ENCODE results near the gene KIAA2012.

The KIAA2012 gene

DNA sequence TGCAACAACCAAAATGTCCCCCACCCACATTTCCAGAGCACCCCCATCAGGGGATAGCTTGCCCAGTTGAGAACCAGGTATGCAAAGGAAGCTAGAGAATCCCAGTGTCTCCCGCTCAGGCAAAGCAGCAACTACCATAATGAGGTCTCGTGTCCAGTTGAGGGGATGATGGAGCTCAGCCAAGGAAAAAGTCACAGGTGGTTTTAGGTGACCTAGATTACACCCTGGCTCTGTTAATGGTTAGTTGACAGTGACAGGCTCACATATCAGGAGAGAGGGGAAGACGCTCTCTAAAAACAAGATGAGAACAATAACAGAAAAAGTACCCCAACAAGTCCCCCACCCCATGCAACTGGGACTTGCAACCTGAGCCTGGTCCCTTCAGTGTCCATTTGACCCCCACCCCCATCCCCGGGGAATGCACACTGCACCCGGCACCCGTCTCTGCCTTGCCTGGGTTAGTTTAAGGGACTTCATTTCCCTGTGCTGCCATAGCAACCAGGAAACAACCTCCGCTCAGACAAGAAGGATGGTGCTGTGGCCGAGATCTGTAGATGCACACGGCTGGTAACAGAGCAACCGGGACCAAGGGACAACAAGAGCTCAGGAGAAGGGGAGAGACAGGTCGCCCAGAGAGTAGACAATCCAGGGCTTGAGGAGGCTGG is at the start of gene KIAA2012:
KIAA2012 (plus strand) TSS at position 519 of the 665 bp plus-strand sequence. CDS start 373 bp downstream, outside the sequence.
- DNase-seq: peak in 17 of 58 donors; percentile 3 to 50 (median 11)

DNA sequence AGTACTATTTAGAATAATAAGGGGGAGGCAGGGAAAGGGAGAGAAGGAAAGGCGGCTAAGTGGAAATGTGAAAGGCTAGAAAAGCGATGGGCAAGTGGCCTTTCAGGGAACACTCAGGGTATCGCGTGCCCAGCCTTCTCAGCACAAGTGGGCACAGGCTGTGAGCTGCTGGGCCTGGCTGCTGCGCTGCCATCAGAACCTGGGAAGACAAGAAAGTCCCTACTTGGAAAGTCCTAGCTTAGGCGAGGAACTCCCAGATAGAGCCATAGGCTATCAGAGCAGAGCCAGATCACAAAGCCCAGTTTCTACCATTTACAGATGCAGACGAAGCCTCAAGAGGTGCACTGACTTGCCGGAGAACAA is 49.2 kb upstream of the KIAA2012 start:
- DNase-seq: no peak

GRCh38 chr2:202024871-202025270 is 48.2 kb upstream of the KIAA2012 start:
- no peak for DNase-seq

DNA sequence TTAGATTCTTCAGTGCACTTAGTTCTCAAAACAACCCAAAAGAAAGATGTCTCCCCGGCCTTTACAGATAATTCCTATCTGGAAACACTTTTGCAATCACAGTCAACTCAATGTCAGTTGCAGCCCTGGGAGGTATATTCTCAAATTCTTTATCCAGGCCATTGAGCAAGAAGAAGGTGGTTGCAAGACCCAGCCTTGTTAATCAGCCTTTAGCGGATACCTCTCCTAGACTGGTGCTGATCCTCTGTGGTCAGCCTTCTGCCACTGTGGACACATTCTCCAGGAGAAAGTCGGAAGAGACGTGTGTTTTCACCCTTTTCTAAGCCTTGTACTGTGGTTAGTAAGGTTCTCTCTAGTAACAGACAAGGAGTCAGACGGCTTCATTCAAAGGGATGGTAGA is 47.2 kb upstream of the KIAA2012 start:
- DNase-seq: no peak

DNA sequence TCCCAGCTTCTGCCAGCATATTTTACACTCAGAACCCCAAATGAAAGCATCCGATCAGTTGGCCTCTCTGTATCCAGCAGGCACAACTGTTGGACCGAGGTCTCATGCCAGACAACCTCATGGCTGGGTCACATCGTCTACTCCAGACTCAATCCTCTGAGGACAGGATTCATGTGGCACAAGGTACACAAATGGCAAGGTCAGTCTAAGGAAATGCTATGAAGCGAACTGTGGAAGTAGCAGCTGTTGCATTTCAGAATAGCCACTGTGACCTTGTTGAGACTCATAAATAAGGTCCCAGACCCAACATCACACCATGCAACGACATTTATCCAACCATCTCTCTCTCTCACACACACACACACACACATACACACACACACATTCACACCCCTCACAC is 46.5 kb upstream of the KIAA2012 start:
- DNase-seq: no peak

GRCh38 chr2:202030691-202031090 is 42.4 kb upstream of the KIAA2012 start:
- DNase-seq: no peak

- DNase-seq: no peak
Observed at GRCh38 chr2:202031246-202031951, 41.7 kb upstream of the KIAA2012 start.

- peak in 22 of 58 donors; percentile 11 to 71 (median 42) for DNase-seq
Observed at GRCh38 chr2:202032846-202033316, 40.2 kb upstream of the KIAA2012 start.

GRCh38 chr2:202033317-202034248 is 39.5 kb upstream of the KIAA2012 start, which contains the start of gene FZD7:
FZD7 (plus strand) TSS chr2:202033855; CDS start chr2:202034648, 793 bp downstream.
- DNase-seq: peak in 56 of 58 donors; percentile 34 to 91 (median 76)

DNA sequence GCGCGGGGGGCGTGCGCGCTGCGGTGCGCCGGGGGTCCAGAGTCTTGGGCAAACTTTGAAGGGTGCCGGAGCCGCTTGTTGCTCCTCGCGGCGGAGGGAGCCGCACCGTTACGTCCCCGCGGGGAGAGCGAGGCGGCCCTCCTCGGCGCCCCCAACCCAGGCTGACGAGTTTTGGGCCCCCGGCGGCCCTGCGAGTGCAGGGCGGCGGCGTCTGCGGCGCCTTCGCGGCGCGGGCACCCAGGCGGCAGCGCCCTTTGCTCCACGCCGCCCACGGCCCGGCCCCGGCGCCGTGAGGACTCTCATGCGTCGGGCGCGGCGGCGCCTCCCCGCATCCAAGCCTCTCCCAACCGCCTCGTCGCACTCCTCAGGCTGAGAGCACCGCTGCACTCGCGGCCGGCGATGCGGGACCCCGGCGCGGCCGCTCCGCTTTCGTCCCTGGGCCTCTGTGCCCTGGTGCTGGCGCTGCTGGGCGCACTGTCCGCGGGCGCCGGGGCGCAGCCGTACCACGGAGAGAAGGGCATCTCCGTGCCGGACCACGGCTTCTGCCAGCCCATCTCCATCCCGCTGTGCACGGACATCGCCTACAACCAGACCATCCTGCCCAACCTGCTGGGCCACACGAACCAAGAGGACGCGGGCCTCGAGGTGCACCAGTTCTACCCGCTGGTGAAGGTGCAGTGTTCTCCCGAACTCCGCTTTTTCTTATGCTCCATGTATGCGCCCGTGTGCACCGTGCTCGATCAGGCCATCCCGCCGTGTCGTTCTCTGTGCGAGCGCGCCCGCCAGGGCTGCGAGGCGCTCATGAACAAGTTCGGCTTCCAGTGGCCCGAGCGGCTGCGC is 38.6 kb upstream of the KIAA2012 start:
- DNase-seq: peak in 4 of 58 donors; percentile 2 to 9 (median 8)

GRCh38 chr2:202035089-202035940 is 37.7 kb upstream of the KIAA2012 start:
- peak in 13 of 58 donors; percentile 2 to 39 (median 15) for DNase-seq

DNA sequence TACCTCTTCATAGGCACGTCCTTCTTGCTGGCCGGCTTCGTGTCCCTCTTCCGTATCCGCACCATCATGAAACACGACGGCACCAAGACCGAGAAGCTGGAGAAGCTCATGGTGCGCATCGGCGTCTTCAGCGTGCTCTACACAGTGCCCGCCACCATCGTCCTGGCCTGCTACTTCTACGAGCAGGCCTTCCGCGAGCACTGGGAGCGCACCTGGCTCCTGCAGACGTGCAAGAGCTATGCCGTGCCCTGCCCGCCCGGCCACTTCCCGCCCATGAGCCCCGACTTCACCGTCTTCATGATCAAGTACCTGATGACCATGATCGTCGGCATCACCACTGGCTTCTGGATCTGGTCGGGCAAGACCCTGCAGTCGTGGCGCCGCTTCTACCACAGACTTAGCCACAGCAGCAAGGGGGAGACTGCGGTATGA is 37.1 kb upstream of the KIAA2012 start:
- DNase-seq: no peak

- DNase-seq: no peak
Observed at GRCh38 chr2:202036601-202037037, 36.4 kb upstream of the KIAA2012 start.

DNA sequence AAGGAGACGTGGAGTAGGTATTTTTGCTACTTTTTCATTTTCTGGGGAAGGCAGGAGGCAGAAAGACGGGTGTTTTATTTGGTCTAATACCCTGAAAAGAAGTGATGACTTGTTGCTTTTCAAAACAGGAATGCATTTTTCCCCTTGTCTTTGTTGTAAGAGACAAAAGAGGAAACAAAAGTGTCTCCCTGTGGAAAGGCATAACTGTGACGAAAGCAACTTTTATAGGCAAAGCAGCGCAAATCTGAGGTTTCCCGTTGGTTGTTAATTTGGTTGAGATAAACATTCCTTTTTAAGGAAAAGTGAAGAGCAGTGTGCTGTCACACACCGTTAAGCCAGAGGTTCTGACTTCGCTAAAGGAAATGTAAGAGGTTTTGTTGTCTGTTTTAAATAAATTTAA is 36.0 kb upstream of the KIAA2012 start:
- no peak for DNase-seq

GRCh38 chr2:202038471-202039277 is 34.4 kb upstream of the KIAA2012 start:
- no peak for DNase-seq

DNA sequence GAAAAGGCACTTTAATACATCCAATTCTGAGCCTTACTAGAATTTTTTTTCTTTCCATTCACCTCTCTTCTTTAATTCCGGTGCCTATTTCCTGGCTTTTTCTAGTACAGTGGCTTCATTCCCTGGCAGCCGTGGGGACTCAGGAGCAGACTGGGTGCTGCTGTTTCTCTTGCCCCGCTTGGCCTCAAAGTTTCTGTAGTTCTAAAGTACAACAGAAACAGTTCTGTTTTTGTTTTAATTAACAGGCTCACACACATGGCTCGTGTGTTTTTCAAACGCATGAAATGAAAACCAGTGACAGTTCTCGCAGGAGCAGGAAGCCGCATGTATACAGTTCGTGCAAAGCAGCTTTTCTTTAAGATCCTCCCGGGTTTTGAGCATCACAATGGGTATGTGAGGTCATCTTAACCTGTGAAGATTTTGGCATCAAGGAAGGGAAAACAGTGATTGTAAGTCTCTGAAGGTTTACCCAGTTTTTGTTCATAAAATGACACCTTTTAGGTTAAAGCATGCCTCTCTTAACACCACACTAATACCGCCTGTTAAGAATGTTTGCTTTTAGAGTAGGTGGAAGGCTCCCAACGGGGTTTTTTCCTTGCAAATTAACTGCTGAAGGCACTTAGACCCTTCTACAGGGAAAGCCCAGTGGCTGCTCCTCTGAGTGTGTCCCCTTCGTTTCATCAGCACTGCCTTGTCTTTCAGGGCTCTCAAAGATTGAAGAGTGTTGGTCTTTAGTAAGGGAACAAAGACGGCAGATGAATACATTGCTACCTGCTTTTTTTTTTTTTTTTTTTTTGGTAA is 33.6 kb upstream of the KIAA2012 start:
- DNase-seq: no peak

- DNase-seq: no peak
Observed at GRCh38 chr2:202040079-202040844, 32.8 kb upstream of the KIAA2012 start.

Data from anterior cingulate cortex (tissue), 58 donors.